Tibial nerve (tissue), 4 donors: Measurements from ENCODE around the gene C8G. TPM values are rescaled to one million over a fixed set of nuclear protein-coding genes. Genes with fewer than 3 reads are reported as not detected.

Experiments used
- DNase-seq, 2 donors: peaks; one replicate each; pipeline ENCODE4 v3.0.0-alpha.2; 2019; ENCODE audit warnings: low spot score in 2 of 2
- H3K27ac ChIP-seq, 4 donors: fragments of 200-600 bp; sonication (generic) in 3 of 4; one replicate each; pipeline ENCODE4 v1.5.1; 2017 to 2019; ENCODE audit warnings: mild to moderate bottlenecking in 1 of 4
- H3K27me3 ChIP-seq, 2 donors: fragments of 200-600 bp; sonication (generic) in 1 of 2; one replicate each; pipeline versions ENCODE4 v1.5.1 to v1.6.0; 2017 to 2019
- H3K36me3 ChIP-seq, 3 donors: fragments of 200-600 bp; sonication (generic); one replicate each; pipeline ENCODE4 v1.5.1; 2018 to 2019
- H3K4me1 ChIP-seq, 4 donors: fragments of 200-600 bp; sonication (generic) in 3 of 4; one replicate each; pipeline ENCODE4 v1.5.1; 2017 to 2019
- H3K4me3 ChIP-seq, 4 donors: fragments of 200-600 bp; sonication (generic) in 3 of 4; one replicate each; pipeline ENCODE4 v1.5.1; 2017 to 2019; ENCODE audit warnings: mild to moderate bottlenecking in 1 of 4, moderate library complexity in 1 of 4
- H3K9me3 ChIP-seq, 4 donors: fragments of 200-600 bp; sonication (generic) in 3 of 4; one replicate each; pipeline ENCODE4 v1.5.1; 2017 to 2019
- CTCF ChIP-seq, 5 experiments: fragments of 200-600 bp in 3 of 5; fragments of 450-650 bp in 2 of 5; sonication (generic) in 3 of 5; IDR thresholded peaks; one replicate each; pipeline ENCODE4 v1.5.1; 2016 to 2019; ENCODE audit warnings: antibody characterized with exemption in 5 of 5, mild to moderate bottlenecking in 3 of 5, moderate library complexity in 2 of 5
- EP300 ChIP-seq, 2 donors: sonication (generic); formaldehyde crosslinking; IDR thresholded peaks; one replicate each; pipeline ENCODE4 v1.6.1; 2017; ENCODE audit warnings: antibody characterized with exemption in 2 of 2, mild to moderate bottlenecking in 1 of 2
- POLR2A ChIP-seq, 2 donors: fragments of 450-650 bp; IDR thresholded peaks; one replicate each; pipeline ENCODE4 v1.6.1; 2017; ENCODE audit warnings: antibody characterized with exemption in 2 of 2, mild to moderate bottlenecking in 2 of 2, moderate library complexity in 2 of 2
- WGBS, 2 donors: methylation state at CpG; one replicate each; pipeline ENCODE4 v1.1.5; 2018; 5-methylcytosine and 5-hydroxymethylcytosine counted together
- total RNA-seq, 4 donors: library from RNA; depleted of rRNA; stranded (reverse); fragments of >200 nt; gene quantifications; one replicate each; pipeline ENCODE4 v1.1.0, GENCODE V29; 2016

Gene C8G
- total RNA-seq, 4 donors from 2014 or later, result 3.3 to 5.1 TPM; not detected in 2

- no peak for DNase-seq
- WGBS, 2 donors, result 84 to 96% methylated on average over 10 of the region's 10 CpGs
- Histone ChIP-seq H3K4me3 (no peak overlapping the region), H3K27ac (peak overlapping the region in 2 of 4 donors; percentile 77 to 90), H3K36me3 (peaks cover 0 to 28% (median 0%) of the 10 kb centered on the region in 3 donors), H3K9me3 (no peaks in the 10 kb centered on the region), H3K27me3 (no peaks in the 10 kb centered on the region), H3K4me1 (peaks cover 0 to 32% (median 27%) of the 10 kb centered on the region in 4 donors)
- no peak for TF ChIP-seq CTCF (IDR thresholded peaks at IDR 0.05)
- no peak for TF ChIP-seq EP300 (IDR thresholded peaks at IDR 0.05)
- no peak for TF ChIP-seq POLR2A (IDR thresholded peaks at IDR 0.05)
These were observed 44.5 kb upstream of the C8G start for GRCh38 chr9:136900556-136900955.

GRCh38 chr9:136900988-136901515 lies 44.0 kb upstream of the C8G start:
- WGBS, 2 donors, result 80 to 81% methylated on average over 13 of the region's 13 CpGs
- DNase-seq, result no peak
- H3K36me3 ChIP-seq, result peaks cover 0 to 29% (median 0%) of the 10 kb centered on the region in 3 donors
- H3K9me3 ChIP-seq, result no peaks in the 10 kb centered on the region
- peak overlapping the region; percentile 62 to 90 (median 82) for H3K27ac ChIP-seq
- TF ChIP-seq EP300 (IDR thresholded peaks at IDR 0.05) (no peak), CTCF (IDR thresholded peaks at IDR 0.05) (no peak), POLR2A (IDR thresholded peaks at IDR 0.05) (no peak)
- H3K4me1 ChIP-seq, result peaks cover 0 to 32% (median 27%) of the 10 kb centered on the region in 4 donors
- no peak overlapping the region for H3K4me3 ChIP-seq
- H3K27me3 ChIP-seq, result no peaks in the 10 kb centered on the region

GRCh38 chr9:136901516-136902258 lies 43.4 kb upstream of the C8G start:
- peaks cover 0 to 32% (median 27%) of the 10 kb centered on the region in 4 donors for H3K4me1 ChIP-seq
- no peaks in the 10 kb centered on the region for H3K9me3 ChIP-seq
- peaks cover 0 to 35% (median 0%) of the 10 kb centered on the region in 3 donors for H3K36me3 ChIP-seq
- no peak for DNase-seq
- H3K27ac ChIP-seq, result peak overlapping the region; percentile 62 to 90 (median 82)
- 34 to 37% methylated on average over 14 to 20 of the region's 20 CpGs for WGBS, 2 donors
- H3K4me3 ChIP-seq, result peak overlapping the region; percentile 3 to 25 (median 16)
- peak in 1 of 2 donors; percentile 22 for TF ChIP-seq POLR2A (IDR thresholded peaks at IDR 0.05)
- TF ChIP-seq EP300 (IDR thresholded peaks at IDR 0.05), result peak in 1 of 2 donors; percentile 35
- no peak for TF ChIP-seq CTCF (IDR thresholded peaks at IDR 0.05)
- no peaks in the 10 kb centered on the region for H3K27me3 ChIP-seq

- Histone ChIP-seq H3K36me3 (peaks cover 0 to 41% (median 0%) of the 10 kb centered on the region in 3 donors), H3K4me1 (peaks cover 0 to 32% (median 27%) of the 10 kb centered on the region in 4 donors), H3K27me3 (no peaks in the 10 kb centered on the region), H3K9me3 (no peaks in the 10 kb centered on the region), H3K4me3 (peak overlapping the region; percentile 3 to 25 (median 16)), H3K27ac (peak overlapping the region; percentile 62 to 90 (median 82))
- TF ChIP-seq CTCF (IDR thresholded peaks at IDR 0.05), result no peak
- no peak for TF ChIP-seq POLR2A (IDR thresholded peaks at IDR 0.05)
- peak in 1 of 2 donors; percentile 41 for TF ChIP-seq EP300 (IDR thresholded peaks at IDR 0.05)
- 13 to 26% methylated on average over 9 to 15 of the region's 15 CpGs for WGBS, 2 donors
- DNase-seq, result peak in 1 of 2 donors; percentile 9
These were observed 42.7 kb upstream of the C8G start for GRCh38 chr9:136902259-136902821.
